Measurements from ENCODE around the gene METTL15.
"Not testable (repeated sequence)": the region's sequence is repeated elsewhere in the genome, so short reads cannot be mapped to it uniquely, and the experiment has no call there.

DNA sequence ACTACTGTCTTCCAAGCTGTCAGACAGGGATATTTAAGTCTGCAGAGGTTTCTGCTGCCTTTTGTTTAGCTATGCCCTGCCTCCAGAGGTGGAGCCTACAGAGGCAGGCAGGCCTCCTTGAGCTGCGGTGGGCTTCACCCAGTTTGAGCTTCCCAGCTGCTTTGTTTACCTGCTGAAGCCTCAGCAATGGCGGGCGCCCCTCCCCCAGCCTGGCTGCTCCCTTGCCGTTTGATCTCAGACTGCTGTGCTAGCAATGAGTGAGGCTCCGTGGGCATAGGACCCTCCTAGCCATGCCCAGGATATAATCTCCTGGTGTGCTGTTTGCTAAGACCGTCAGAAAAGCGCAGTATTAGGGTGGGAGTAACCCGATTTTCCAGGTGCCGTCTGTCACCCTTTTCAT is 113.9 kb downstream of the METTL15 start:
- TF ChIP-seq POLR2A, CTCF (IDR thresholded peaks at IDR 0.05): not testable (repeated sequence)
